NCI-H128 (cell line): ENCODE measurements around the gene PGAM2.
A peak's percentile ranks its signal among the peaks of the same experiment; 100 is the strongest.
"Not testable (repeated sequence)": the region's sequence is repeated elsewhere in the genome, so short reads cannot be mapped to it uniquely, and the experiment has no call there.

Experiments
- DNase-seq: peaks from one replicate; lab custom pipeline; 2025; ENCODE audit not compliant: unreplicated experiment; lab: John Stamatoyannopoulos, UW

PGAM2 gene

DNA sequence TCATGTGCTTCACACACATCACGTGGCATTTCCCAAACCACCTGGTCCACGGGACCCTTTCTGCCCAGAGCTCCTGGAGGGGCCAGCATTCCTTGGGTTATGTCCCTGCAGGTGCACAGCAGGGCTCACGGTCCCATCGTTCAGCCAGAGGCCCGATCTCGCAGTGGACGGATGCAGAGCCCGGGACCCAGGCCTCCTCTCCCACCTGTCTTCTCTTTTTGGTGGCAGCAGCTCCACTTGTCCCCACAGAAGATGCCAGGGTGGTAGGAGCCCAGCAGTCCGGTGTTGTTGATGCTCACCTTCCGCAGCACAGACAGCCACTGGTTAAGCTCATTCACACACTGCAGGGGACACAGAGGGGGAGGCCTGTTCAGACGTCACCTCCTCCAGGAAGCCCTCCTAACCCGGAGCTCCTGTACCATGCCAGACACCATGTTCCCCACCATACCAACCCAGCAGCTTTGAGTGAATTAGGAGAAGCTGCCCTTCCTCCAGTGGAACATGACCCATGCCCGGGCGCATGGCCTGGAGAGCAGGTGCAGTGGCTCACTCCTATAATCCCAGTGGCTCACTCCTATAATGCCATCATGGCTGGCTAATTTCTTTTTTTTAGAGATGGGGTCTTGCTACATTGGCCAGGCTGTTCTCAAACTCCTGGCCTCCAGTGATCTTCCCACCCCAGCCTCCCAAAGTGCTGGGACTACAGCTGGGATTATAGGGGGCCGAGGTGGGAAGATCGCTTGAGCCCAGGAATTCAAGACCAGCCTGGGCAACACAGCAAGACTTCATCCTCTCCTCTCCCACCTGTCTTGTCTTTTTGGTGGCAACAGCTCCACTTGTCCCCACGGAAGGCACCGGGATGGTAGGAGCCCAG, 31.2 kb downstream of the PGAM2 start:
- not testable (repeated sequence) for DNase-seq

- not testable (repeated sequence) for DNase-seq
Measured at GRCh38 chr7:44032031-44032430, 33.3 kb downstream of the PGAM2 start.

DNA sequence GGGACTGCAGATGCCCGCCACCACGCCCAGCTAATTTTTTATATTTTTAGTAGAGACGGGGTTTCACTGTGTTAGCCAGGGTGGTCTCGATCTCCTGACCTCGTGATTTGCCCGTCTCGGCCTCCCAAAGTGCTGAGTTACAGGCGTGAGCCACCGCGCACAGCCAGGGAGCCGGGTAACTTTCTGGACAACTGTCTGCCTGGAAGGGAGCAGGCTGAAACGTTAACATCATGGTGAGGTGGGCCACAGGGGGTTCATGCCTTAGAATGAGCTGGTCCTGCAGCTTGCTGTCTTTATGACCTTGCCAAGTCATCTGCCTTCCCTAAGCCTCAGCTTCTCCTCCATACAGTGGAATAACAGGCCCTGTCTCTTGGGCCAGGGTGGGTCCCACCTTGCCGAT, 34.0 kb downstream of the PGAM2 start:
- not testable (repeated sequence) for DNase-seq

GRCh38 chr7:44030029-44030428, 35.3 kb downstream of the PGAM2 start:
- DNase-seq, result not testable (repeated sequence)

GRCh38 chr7:44029433-44029832, 35.9 kb downstream of the PGAM2 start:
- not testable (repeated sequence) for DNase-seq

DNA sequence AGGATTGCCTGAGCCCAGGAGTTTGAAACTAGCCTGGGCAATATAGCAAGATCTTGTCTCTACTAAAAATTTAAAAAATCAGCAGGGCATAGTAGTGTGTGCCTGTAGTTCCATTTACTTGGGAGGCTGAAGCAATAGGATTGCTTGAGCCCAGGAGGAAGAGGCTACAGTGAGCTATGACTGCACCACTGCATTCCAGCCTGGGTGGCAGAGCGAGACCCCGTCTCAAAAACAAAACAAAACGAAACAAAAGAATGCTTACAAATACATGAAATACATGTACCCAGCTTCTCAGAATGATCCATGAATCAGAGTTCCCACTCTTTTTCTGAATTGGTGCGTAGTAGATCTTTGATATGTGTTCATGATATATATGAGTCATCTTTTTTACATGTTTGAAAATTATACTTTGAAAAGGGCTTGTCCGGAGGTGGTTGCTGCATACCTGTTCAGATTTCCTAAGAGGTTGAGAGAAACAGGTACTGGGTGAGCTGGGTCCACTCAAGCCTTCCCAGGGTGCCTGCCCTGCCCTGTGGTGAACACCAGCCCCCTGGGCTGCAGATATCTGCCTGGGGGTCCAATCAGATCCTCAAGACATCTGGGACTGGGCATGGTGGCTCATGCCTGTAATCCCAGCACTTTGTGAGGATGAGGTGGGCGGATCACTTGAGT, 42.4 kb downstream of the PGAM2 start:
- not testable (repeated sequence) for DNase-seq

DNA sequence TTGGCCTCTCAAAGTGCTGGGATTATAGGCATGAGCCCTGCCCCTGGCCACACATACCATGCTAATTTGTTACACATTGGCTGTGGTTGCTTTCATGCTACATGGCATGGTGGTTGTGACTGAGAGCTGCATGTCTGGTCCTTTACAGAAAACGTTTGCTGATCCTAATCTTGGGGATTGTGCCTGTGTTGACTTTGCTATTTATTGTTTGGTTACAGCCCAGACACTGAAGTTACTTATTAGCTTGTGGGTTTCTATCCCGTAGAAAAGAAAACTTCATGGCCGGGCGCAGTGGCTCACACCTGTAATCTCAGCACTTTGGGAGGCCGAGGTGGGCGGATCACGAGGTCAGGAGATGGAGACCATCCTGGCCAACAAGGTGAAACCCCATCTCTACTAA, 43.3 kb downstream of the PGAM2 start:
- not testable (repeated sequence) for DNase-seq

GRCh38 chr7:44019825-44020224, 45.5 kb downstream of the PGAM2 start:
- DNase-seq, result not testable (repeated sequence)

DNA sequence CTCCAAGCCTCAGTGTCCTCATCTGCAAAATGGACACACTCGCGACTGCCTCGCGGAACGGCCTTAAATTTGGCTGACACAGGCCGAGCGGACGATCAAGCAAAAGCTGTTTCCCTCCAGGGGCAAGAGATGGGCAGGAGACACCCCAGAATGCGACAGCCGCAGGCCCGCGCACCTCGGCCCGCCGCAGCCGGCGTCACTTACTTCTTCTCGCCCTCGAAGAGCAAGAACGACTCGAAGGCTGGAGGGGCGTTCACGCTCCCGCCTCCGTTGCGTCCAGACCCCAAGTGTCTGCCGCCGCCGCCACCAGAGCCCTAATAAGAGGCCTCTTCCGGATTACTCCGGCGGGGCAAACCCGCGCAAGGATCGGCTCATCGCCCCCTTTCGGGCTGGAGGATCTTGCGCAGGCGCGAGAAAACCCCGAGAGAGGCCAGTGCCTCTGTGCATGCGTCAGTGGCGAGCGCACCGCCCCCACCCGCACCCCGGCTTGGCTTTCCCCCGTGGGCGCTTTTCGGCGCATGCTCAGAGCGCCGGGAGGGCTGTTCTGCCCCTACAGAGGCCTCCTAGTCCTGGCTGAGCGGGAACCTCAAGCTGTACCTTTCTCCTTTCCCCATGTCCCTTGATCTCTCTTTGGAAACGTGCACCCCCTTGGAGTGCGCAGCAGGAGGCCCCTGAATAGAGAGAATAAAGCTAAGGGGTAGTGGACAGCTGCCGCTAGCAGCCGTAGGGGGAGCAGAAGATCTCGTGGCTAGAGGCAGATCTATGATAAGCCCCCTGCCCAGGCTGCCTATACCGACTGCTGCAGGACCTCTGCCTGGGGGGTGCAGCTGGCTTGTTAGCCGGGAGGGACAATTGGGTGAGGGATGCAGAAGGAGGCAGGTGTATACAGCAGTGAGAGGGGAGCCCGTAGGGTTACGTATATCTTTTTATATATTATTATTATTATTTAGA, 46.2 kb downstream of the PGAM2 start:
- DNase-seq, result peak; percentile 98

DNA sequence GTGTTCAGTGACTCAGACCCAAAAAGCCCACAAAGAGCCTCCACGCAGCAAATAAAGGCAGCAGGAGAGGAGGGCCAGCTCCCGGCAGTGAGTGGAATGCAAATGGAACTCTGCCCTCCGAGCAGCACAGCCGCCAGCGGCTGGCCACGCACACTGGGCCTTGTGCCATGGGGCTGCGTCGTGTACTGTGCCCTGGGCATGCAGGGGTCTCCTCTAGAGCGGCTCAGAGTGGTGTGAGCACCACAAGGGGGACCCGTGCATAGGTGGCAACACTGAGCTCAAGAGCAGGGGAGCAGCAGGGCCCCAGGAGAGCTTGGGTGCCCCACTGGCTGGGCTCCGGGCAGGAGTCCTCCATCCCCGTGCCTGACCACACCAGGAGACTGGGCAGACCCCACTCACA, 50.3 kb downstream of the PGAM2 start:
- not testable (repeated sequence) for DNase-seq
